ENCODE measurements around the gene SLC16A2.

GRCh38 chrX:74510401-74510800 lies 89.1 kb downstream of the SLC16A2 start:
- TF ChIP-seq SUZ12 (IDR thresholded peaks at IDR 0.05) (no peak), FOXA1 (IDR thresholded peaks at IDR 0.05) (no peak), CTBP1 (IDR thresholded peaks at IDR 0.05; ENCODE audit: borderline replicate concordance) (no peak), FOXM1 (IDR thresholded peaks at IDR 0.05; ENCODE audit: borderline replicate concordance) (no peak), TARDBP (IDR thresholded peaks at IDR 0.05) (no peak), ZNF384 (IDR thresholded peaks at IDR 0.05) (no peak), NFRKB (IDR thresholded peaks at IDR 0.05) (no peak), ELF4 (IDR thresholded peaks at IDR 0.05) (no peak)

Measured in HEK293T (cell line).